SK-N-DZ (cell line): ENCODE measurements around the gene IFNGR2. TPM values are rescaled to one million over a fixed set of nuclear protein-coding genes. Genes with fewer than 3 reads are reported as not detected.
A peak's percentile ranks its signal among the peaks of the same experiment; 100 is the strongest.
"Not testable (repeated sequence)": the region's sequence is repeated elsewhere in the genome, so short reads cannot be mapped to it uniquely, and the experiment has no call there.

Experiments
- DNase-seq: peaks from one replicate; pipeline ENCODE4 v3.0.0-alpha.2; 2015; ENCODE audit warnings: low spot score
- polyA plus RNA-seq, 2 experiments: library from polyadenylated mRNA; depleted of rRNA; stranded (reverse); fragments of >200 nt; gene quantifications; 2 replicates each; pipeline ENCODE4 v1.2.3, GENCODE V29; 2014

Gene IFNGR2, protein sequence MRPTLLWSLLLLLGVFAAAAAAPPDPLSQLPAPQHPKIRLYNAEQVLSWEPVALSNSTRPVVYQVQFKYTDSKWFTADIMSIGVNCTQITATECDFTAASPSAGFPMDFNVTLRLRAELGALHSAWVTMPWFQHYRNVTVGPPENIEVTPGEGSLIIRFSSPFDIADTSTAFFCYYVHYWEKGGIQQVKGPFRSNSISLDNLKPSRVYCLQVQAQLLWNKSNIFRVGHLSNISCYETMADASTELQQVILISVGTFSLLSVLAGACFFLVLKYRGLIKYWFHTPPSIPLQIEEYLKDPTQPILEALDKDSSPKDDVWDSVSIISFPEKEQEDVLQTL
- polyA plus RNA-seq (2014; cell fraction: cytosol; rRNA removed) = 52.3 and 55.7 TPM in 2 replicates
- polyA plus RNA-seq (2014; cell fraction: nucleus; rRNA removed) = 20.8 and 28.7 TPM in 2 replicates

DNA sequence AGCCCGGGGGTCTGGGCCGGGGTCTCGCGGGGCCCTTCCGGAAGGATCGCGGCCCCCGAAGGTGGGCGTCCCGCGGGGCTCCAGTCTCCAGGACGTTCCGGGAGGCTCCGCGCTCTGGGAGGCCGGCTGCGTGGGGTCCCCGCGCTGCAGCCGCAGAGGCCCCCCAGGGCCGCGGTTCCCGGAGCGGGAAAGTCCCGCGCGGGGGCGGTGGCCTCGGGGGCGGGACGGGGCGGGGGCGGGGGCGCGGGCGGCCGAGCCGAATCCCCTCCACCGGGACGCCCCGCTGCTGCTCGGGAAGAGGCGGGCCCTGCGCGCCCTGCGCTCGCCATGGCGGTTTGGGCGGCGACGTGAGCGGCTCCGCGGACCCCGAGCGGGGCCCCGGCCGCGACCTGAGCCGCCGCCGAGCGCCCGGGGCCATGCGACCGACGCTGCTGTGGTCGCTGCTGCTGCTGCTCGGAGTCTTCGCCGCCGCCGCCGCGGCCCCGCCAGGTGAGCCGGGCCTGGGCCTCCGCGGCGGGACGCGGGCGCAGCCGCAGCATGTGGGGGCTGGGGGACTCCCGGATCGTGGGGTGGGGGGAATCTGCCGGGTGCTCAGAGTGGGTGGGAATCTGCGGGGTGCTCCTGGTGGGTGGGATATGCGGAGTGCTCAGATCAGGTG lies at the start of gene IFNGR2:
TSS of gene IFNGR2 (plus strand) at position 286 of the 658 bp plus-strand sequence. CDS start at position 417, 131 bp downstream.
- no peak for DNase-seq

DNA sequence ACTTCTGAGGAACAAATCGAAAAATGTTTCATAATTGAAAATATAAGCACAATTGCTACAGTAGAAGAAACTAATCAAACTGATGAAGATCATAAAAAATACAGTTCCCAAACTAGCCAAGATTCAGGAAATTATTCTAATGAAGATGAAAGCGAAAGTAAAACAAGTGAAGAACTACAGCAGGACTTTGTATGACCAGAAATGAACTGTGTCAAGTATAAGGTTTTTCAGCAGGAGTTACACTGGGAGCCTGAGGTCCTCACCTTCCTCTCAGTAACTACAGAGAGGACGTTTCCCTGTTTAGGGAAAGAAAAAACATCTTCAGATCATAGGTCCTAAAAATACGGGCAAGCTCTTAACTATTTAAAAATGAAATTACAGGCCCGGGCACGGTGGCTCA lies 47.9 kb upstream of the IFNGR2 start:
- no peak for DNase-seq

DNA sequence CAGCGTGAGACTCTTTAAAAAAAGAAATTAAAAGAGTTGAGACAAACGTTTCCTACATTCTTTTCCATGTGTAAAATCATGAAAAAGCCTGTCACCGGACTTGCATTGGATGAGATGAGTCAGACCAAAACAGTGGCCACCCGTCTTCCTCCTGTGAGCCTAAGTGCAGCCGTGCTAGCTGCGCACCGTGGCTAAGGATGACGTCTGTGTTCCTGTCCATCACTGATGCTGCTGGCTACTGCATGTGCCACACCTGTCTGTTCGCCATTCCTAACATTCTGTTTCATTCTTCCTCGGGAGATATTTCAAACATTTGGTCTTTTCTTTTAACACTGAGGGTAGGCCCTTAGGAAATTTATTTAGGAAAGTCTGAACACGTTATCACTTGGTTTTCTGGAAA lies 47.2 kb upstream of the IFNGR2 start:
- DNase-seq = no peak

DNA sequence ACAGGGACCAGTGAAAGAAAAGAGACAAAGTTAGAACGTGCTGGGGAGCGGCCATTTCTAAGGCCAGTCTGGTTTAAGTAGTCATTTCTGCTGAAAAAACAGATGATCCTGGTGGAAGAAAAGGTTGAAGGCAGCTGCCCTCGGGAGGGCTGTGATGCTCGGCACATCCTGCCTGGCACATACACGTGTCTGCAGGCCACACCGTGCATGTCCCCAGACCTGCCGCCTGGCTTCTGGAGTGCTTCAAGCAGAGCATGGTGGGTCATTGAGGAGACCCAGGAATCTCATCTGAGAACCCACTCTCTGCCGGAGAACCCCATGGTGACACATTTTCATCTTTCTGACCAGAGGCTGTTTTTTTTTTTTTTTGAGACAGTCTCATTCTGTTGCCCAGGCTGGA lies 46.0 kb upstream of the IFNGR2 start:
- DNase-seq = no peak

DNA sequence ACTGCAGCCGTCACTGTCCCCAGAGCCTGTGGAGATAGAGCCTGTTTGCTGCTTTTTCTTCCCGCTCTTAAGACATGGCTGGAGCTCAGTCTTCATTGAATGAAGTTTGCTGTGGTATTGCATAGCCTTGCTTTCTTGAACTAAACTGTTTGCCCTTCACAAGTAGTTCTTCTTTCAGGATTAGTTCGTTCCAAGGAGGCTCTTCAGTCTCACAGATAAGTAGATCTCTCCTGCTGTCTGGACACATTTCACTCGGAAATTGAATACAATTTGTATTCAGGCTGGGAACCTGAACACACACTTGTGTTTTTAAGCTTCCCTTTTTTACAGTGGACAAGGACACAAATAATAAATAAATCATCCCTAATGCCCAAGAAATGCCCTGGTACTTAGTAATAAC lies 43.8 kb upstream of the IFNGR2 start:
- DNase-seq = no peak

DNA sequence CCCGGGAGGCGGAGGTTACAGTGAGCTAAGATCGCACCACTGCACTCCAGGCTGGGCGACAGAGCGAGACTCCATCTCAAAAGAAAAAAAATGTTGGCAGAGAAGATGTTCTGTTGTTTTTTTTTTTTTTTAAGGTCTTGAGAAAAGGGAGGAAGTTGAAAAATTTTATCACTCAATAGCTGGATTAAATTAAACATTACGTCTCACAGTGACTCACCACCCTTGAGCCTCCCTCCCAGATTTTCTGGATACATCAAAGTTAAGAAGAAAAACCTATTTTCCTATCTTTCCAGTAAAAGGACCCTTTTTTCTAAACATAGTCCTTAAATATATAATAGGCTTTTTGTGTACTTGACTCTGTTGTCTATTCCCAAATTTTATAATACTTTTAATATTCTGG lies 42.9 kb upstream of the IFNGR2 start:
- DNase-seq = no peak

DNA sequence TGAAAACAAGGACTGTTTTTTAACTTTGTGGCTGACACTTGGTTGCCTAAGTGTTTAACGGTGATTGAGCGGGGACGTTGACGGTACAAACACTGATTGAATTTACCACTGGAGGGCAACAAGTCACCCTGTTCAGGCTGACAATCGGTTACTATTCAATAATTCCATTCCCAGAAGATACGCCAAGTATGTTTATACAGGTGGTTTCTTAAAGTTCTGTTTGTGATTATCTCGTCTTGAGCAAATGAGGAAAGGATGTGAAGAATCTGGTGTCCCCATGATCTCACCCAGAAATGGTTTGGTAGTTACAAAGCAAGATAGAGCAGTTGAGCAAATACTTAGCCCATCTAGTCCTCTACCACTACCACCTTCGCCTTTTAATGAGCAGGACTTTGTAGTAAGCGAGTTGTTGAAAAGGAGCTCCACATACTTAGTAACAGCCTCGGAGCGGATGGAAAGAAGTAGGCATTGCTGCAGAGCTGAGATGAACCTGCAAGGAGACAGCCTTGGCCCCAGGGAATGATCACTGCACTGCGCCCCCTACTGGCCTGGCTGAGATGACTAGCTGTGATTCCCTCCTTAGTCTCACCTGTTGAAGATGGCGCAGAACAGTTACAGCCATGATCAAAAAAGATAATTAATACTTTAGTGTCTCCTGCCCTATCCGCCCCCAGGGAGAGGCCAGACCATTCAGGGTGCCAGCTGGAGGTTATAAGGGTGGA lies 42.2 kb upstream of the IFNGR2 start:
- peak; percentile 55 for DNase-seq

DNA sequence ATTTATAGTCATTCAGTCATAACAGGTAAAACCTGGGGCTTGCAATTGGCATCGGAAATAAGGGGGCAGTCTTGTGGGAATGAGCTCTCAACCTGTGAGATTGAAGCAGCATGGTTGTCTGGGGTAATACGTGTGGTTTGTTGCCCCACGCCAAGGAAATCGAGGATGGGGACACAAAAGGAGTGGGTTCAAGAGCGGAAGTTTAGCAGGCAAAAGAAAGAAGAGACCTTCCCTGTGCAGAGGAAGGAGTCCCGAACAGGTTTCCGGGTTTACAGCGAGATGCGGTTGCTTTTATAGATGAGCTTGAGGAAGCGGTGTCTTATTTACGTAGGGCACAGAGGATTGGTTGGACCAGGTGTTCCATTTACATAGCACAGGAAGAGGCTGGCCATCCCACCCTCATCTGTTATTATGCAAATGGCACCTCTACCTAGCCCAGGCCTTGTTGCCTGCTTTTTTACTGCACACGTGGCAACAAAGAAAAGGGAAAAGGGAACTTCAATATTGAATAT lies 41.1 kb upstream of the IFNGR2 start:
- peak; percentile 51 for DNase-seq

DNA sequence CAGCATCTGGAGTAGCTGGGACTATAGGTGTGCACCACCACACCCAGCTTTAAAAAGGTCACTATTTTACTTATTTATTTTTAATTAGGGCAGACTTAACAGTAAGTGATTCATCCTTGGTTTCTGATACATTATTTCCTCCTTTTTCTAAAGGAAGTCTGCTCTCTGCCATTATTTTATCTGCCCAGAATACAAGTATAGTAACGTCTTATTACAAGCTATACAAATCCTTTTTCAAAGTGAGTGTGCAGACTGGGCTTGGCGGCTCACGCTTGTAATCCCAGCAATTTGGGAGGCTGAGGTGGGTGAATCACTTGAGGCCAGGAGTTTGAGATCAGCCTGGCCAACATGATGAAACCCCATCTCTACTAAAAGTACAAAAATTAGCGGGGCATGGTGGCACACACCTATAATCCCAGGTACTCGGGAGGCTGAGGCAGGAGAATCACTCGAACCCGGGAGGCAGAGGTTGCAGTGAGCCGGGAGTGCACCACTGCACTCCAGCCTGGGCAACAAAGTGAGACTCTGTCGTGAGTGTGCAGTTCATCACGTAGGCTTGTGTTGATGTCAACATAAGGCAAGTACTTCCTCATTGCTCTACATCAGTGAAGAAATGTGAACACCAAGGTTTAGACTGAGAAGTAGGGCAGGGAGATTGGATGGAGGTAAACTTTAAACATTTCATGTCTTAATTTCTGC lies 39.2 kb upstream of the IFNGR2 start:
- DNase-seq = not testable (repeated sequence)

DNA sequence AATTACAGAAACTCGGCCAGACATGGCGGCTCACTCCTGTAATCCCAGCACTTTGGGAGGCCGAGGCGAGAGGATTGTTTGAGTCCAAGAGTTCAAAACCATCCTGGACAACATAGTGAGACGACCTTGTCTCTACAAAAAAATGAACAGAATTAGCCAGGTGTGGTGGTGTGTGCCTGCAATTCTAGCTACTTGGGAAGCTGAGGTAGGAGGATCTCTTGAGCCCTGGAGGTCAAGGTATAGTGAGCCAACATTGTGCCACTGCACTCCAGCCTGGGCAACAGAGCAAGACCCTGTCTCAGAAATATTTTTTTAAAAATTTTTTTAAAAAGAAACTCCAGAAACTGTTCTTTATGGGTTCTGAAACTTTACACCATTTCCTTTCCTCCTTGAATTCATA lies 38.4 kb upstream of the IFNGR2 start:
- no peak for DNase-seq

DNA sequence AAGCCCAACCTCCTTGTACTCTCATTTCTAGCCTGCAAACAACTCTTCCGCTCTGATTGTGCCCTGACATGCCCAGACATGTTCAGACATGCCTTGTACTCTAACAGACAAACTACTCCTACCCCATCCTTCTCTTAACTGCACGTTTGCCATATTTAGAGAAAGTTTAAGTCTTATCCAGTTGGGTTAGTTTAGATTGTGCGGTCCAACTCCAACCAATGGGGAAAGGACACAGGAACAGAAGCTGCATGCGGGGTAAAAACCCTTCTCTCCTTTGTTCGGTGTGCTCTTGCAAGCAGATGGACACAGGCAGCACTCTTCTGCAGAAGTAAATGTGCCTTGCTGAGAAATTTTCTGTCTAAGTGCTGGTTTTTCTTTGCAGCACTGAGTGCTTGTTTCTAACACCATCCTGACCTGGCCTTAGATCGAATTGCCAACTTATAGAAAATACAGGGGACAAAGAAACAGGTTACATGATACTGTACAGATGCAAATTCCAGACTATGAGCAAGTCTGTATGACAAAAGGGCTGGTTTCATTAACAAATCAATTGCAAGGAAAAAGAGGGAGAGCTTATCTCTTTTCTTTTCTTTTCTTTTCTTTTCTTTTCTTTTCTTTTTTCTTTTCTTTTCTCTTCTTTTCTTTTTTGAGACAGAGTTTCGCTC lies 35.8 kb upstream of the IFNGR2 start:
- no peak for DNase-seq

DNA sequence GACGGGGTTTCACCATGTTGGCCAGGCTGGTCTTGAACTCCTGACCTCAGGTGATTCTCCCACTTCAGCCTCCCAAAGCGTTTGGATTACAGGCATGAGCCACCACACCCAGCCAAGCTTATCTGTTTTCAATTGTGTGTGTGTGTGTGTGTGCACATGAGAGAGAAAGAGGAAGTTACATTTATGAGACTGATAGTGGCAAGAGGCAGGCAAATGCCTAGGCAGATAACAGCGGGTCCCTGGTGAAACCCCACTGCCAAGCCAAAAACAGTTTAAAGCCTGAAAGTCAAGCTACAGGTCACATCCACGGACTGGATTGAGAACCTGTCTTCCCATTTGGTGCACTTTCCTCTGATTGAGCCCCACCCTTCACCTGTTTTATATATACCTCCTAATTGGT lies 35.1 kb upstream of the IFNGR2 start:
- DNase-seq = no peak

DNA sequence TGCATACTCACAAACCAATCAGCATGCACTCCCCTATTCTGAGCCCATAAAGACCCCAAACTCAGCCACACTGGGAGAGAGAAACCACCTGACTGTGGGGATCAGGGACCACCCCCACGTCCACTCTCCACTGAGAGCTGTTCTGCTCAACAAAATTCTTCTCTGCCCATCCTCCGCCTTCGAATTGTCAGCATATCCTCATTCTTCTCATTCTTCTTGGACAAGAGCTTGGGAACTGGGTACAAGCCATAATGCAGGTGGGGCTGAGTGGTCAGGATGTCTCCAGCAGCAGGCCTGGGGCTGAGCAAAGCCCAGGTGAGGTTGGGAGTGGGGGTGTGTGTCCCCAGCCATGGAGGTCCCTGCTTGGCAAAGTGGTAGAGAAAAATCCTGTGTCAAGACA lies 34.6 kb upstream of the IFNGR2 start:
- DNase-seq = no peak

DNA sequence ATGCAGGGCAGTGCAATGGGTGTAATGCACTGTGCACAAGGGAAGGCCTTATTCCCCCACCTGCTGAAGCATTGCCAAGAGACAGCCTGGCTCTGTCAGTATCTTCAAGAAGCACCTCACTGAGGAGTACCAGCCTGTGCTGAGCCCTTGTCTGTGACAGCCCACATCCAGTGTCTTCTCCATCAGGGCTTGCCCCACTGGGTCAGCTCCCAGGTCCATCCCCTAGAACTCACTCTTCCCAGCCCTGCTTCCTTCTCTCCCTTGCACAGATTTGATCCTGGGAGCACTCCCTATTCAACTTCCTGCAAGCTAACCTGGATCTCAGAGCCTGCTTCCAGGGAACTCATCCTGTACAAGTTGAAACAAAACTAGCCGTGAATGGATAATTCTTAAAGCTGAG lies 33.6 kb upstream of the IFNGR2 start:
- no peak for DNase-seq

DNA sequence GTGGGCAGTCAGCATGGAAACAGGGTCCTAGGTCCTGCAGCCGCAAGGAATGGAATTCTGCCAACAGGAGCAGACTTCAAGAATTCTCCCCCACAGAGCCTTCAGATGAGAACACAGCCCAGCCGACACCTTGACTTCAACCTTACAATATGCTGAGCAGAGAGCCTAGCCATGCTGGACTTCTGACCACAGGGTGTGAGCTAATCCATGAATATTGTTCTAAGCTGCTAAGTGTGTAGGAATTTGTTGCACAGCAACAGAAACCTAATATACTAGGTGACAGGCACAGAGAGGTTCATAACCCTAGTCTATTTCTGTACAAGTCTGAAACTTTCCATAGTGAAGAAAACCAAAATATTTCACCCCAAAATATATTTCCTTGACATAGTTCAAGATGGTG lies 32.9 kb upstream of the IFNGR2 start:
- DNase-seq = no peak

DNA sequence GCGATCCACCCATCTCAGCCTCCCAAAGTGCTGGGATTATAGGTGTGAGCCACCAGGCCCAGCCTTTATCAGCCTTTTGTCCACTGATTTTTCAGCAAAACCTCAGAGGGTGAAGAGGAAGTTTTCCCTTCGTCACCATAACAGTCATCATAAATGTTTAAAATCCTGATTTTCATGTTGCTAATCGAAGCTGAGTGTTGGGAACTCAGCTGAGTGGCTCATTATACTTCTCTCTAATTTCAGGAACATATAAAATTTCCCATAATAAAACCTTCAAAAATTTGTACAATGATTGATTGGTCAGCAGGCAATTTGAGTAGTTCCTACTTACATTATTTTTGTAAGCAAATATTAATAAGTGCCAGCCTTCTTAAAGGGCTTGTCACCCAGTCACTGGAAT lies 31.8 kb upstream of the IFNGR2 start:
- DNase-seq = no peak

DNA sequence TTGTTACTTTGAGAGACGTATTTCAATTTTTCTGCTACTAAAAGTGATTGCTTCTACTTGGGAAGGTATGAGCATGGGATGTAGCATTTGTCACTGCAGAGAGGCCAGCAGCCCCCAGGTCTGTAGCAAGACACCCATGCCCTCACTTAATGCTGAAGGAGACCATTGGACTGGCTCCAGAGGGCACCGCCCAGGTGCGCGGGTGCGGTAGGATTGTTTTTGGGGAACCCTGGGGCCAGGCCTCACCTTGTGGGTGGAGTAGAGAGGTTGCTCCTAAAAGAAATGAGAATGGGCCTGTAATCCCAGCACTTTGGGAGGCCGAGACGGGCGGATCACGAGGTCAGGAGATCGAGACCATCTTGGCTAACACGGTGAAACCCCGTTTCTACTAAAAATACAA lies 30.6 kb upstream of the IFNGR2 start:
- DNase-seq = no peak

DNA sequence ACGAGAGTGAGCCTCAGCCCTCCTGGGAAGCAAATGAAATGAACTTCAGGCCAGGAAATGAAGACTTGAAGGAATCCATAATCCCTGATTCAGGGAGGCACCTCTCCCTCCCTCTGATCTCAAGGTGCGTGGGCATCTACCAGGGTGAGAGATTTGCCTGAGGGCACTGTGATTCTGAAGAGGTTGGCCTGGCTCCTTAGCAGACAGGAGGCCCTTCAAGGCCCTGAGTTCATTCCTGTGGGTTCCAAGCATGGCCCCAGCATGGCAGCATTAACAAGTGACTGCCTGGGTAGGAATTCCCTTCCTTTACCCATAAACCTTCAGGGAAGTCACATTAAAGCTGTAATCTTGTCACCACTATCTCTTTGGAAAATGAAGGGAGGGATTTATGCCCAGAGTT lies 29.8 kb upstream of the IFNGR2 start:
- no peak for DNase-seq

DNA sequence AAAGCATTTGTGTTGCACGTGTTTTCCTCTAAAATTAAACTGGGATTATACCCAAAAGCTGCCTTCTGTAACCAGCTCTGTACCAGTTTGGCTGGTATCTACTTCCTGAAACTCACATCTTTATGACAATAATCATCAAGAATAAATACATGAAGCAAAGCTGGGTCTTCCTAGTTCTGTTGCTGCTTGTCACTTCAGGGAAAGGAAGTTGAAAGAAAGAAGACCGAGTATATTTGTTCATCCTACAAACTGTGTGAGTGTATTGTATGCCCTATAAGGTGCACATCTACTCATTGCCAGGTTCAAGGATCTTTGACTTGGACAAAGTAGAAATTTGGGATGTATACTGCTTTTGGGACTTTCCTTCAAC lies 29.1 kb upstream of the IFNGR2 start:
- no peak for DNase-seq

DNA sequence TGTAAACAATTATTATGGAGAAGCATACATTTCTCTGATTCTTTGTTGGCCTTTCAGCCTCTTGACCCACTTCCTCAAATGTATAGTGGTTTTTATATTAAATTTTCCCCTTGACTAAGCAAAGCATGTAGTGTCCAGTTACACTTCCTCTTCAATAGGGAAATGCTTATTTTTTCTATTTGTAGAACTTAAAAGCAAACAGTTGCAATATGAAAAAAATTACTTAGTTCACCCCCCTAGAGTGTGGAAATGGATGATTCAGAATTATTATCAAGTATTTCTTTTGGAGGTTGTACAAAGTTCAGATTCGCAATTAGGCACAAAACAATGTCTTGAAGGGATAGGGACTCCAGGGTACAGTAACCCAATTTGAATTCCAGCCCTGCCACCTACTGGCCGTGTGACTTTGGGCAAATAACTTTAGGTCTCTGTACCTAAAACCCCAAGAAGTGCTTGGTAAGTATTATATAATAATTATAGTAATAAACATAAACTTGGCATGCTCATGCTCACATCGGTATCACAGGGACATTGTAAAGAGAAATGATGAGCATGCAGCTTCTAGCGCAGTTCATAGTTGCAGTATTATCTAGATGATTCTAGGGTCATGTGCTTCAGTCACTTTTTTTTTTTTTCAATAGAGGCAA lies 28.6 kb upstream of the IFNGR2 start:
- no peak for DNase-seq
